Fibroblast of lung (primary cell): Measurements from ENCODE around the gene MB21D2. TPM values are rescaled to one million over a fixed set of nuclear protein-coding genes. Genes with fewer than 3 reads are reported as not detected.

ENCODE experiments used
- DNase-seq, 2 donors: peaks; one replicate each; pipeline versions ENCODE4 v3.0.0 to v3.0.0-alpha.2; 2010; ENCODE audit warnings: low read depth in 2 of 2
- H2AFZ ChIP-seq: 2 replicates; pipeline ENCODE4 v1.5.1; 2012; ENCODE audit warnings: low read length, control low read depth, inconsistent platforms
- H3K27ac ChIP-seq: 2 replicates; pipeline ENCODE4 v1.5.1; 2011; ENCODE audit warnings: low read length, control low read depth; ENCODE audit not compliant: insufficient read depth
- H3K27me3 ChIP-seq: 2 replicates; pipeline ENCODE4 v1.5.1; 2011; ENCODE audit warnings: mild to moderate bottlenecking, low read length; ENCODE audit not compliant: control insufficient read depth, insufficient read depth
- H3K36me3 ChIP-seq: 2 replicates; pipeline ENCODE4 v1.5.1; 2011; ENCODE audit warnings: low read length; ENCODE audit not compliant: control insufficient read depth, insufficient read depth
- H3K4me1 ChIP-seq: 2 replicates; pipeline ENCODE4 v1.5.1; 2011; ENCODE audit warnings: low read length; ENCODE audit not compliant: control insufficient read depth, insufficient read depth; ENCODE audit errors: extremely low read depth
- H3K4me2 ChIP-seq: 2 replicates; pipeline ENCODE4 v1.5.1; 2011; ENCODE audit warnings: low read length, control low read depth; ENCODE audit not compliant: insufficient read depth; ENCODE audit errors: extremely low read depth
- H3K4me3 ChIP-seq, 4 experiments: fragments of 200-600 bp in 1 of 4; sonication (generic) in 1 of 4; replicated peaks in 1 of 4; 2 replicates each; pipeline ENCODE4 v1.5.1; 2011 to 2016; ENCODE audit warnings: low read length in 4 of 4, low read depth in 3 of 4, mild to moderate bottlenecking in 3 of 4, control low read depth in 2 of 4, inconsistent platforms in 1 of 4, mixed read lengths in 1 of 4; ENCODE audit not compliant: insufficient read depth in 1 of 4; ENCODE audit errors: control extremely low read depth in 1 of 4
- H3K79me2 ChIP-seq: 2 replicates; pipeline ENCODE4 v1.5.1; 2012; ENCODE audit warnings: mild to moderate bottlenecking, low read length, inconsistent platforms; ENCODE audit not compliant: control insufficient read depth, insufficient read depth
- H3K9ac ChIP-seq: 2 replicates; pipeline ENCODE4 v1.5.1; 2011; ENCODE audit warnings: mild to moderate bottlenecking, low read length, control low read depth; ENCODE audit not compliant: insufficient read depth
- H3K9me3 ChIP-seq: 2 replicates; pipeline ENCODE4 v1.5.1; 2012; ENCODE audit warnings: low read depth, low read length; ENCODE audit not compliant: control insufficient read depth, insufficient read depth
- H4K20me1 ChIP-seq: 2 replicates; pipeline ENCODE4 v1.5.1; 2011; ENCODE audit warnings: low read length; ENCODE audit not compliant: control insufficient read depth, insufficient read depth; ENCODE audit errors: extremely low read depth
- CTCF ChIP-seq, 2 donors: IDR thresholded peaks in 1 of 2; conservative IDR thresholded peaks in 1 of 2; 1 replicate in 1 of 2; 2 replicates in 1 of 2; pipeline ENCODE4 v1.5.1; 2011 to 2012; ENCODE audit warnings: low read length in 2 of 2, control low read depth in 1 of 2, inconsistent platforms in 1 of 2, low read depth in 1 of 2, mild to moderate bottlenecking in 1 of 2
- EZH2 ChIP-seq: IDR thresholded peaks from 2 replicates; pipeline ENCODE4 v1.5.1; 2012; ENCODE audit warnings: low read length, control low read depth, mild to moderate bottlenecking; ENCODE audit errors: missing control alignments
- polyA plus RNA-seq, 2 donors: library from polyadenylated mRNA; depleted of rRNA in 1 of 2; stranded (reverse) in 1 of 2; unstranded in 1 of 2; fragments of >200 nt; gene quantifications; 2 replicates each; pipeline ENCODE4 v1.2.1, GENCODE V29; 2011 to 2012; ENCODE audit warnings: missing spikeins in 1 of 2
- total RNA-seq: library from RNA; depleted of rRNA; stranded (reverse); fragments of >200 nt; gene quantifications from 2 replicates; pipeline ENCODE4 v1.2.1, GENCODE V29; 2014

The MB21D2 gene
- total and polyA plus RNA-seq, 2 donors (not counting 1 experiment from before 2014, with no cell fraction given) = 3.5 to 11.4 TPM

GRCh38 chr3:192867645-192868044 is 50.0 kb downstream of the MB21D2 start:
- no peaks in the 10 kb centered on the region for H3K9me3 ChIP-seq
- no peak overlapping the region for H2AFZ ChIP-seq
- H3K27ac ChIP-seq = no peak overlapping the region
- H3K36me3 ChIP-seq = no peaks in the 10 kb centered on the region
- no peak overlapping the region for H3K9ac ChIP-seq
- peaks cover 12% of the 10 kb centered on the region for H3K79me2 ChIP-seq
- peak in 1 of 2 donors; percentile 64 for DNase-seq
- TF ChIP-seq EZH2 (no peak), CTCF (conservative IDR thresholded peaks at IDR 0.05 in 1 of 2, IDR thresholded peaks at IDR 0.05 in 1 of 2; ENCODE audit: low read depth in 1 of 2, low read length in 2 of 2) (no peak)
- no peaks in the 10 kb centered on the region for H4K20me1 ChIP-seq
- H3K4me1 ChIP-seq = peaks cover 6% of the 10 kb centered on the region
- no peak overlapping the region for H3K4me2 ChIP-seq
- H3K27me3 ChIP-seq = no peaks in the 10 kb centered on the region
- no peak overlapping the region for H3K4me3 ChIP-seq

DNA sequence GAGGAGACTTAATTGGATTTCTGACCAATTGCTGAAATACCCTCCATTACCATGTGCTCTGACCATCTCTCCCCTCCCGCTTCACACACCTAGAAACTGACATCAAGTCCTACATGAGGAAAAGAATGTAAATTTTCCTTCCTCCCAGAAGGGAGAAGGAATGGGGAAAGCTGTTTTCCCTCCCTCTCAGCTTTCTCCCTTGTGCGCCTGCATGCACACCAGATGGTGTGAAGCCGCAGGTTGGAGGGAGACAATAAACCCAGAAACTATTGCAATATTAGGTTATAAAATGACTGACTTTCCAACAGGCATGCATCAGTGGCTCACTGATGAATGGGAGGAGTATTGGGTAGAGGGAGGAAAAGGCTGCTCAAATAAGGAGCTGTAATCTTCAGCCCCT is 50.9 kb downstream of the MB21D2 start:
- H3K4me3 ChIP-seq = no peak overlapping the region
- no peaks in the 10 kb centered on the region for H3K27me3 ChIP-seq
- TF ChIP-seq EZH2 = no peak
- no peak for TF ChIP-seq CTCF (conservative IDR thresholded peaks at IDR 0.05 in 1 of 2, IDR thresholded peaks at IDR 0.05 in 1 of 2; ENCODE audit: low read depth in 1 of 2, low read length in 2 of 2)
- no peak overlapping the region for H3K4me2 ChIP-seq
- H3K9ac ChIP-seq = no peak overlapping the region
- H3K27ac ChIP-seq = no peak overlapping the region
- no peaks in the 10 kb centered on the region for H3K9me3 ChIP-seq
- no peaks in the 10 kb centered on the region for H3K36me3 ChIP-seq
- no peak overlapping the region for H2AFZ ChIP-seq
- no peak for DNase-seq
- H4K20me1 ChIP-seq = no peaks in the 10 kb centered on the region
- peaks cover 12% of the 10 kb centered on the region for H3K79me2 ChIP-seq
- peaks cover 6% of the 10 kb centered on the region for H3K4me1 ChIP-seq

DNA sequence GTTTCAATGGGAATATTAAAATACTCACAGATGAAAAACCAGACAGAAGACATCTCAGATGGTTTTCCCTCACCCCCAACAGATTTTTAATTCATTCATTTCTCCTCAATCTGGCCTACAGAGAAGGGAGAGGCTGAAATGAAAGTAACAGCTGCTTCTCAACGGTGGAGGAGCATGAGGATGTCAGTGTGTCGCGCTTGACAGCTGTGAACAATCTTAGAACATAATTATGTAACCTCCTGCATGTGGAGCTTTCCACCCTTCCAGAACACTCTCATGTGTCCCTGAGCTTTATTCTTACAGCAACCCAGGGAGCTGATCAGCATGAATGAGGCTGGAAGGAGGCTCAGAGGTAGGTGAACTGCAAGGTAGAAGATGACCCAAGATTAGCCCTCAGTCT is 52.7 kb downstream of the MB21D2 start:
- H3K27ac ChIP-seq = no peak overlapping the region
- peak in 1 of 2 donors; percentile 55 for DNase-seq
- H4K20me1 ChIP-seq = no peaks in the 10 kb centered on the region
- peaks cover 6% of the 10 kb centered on the region for H3K4me1 ChIP-seq
- peaks cover 9% of the 10 kb centered on the region for H3K79me2 ChIP-seq
- no peaks in the 10 kb centered on the region for H3K27me3 ChIP-seq
- no peak overlapping the region for H2AFZ ChIP-seq
- H3K9ac ChIP-seq = no peak overlapping the region
- H3K36me3 ChIP-seq = no peaks in the 10 kb centered on the region
- H3K4me3 ChIP-seq = no peak overlapping the region
- no peak for TF ChIP-seq CTCF (conservative IDR thresholded peaks at IDR 0.05 in 1 of 2, IDR thresholded peaks at IDR 0.05 in 1 of 2; ENCODE audit: low read depth in 1 of 2, low read length in 2 of 2)
- TF ChIP-seq EZH2 = no peak
- H3K9me3 ChIP-seq = no peaks in the 10 kb centered on the region
- H3K4me2 ChIP-seq = peak overlapping the region; percentile 19
